ENCODE measurements around the gene CNRIP1.

DNA sequence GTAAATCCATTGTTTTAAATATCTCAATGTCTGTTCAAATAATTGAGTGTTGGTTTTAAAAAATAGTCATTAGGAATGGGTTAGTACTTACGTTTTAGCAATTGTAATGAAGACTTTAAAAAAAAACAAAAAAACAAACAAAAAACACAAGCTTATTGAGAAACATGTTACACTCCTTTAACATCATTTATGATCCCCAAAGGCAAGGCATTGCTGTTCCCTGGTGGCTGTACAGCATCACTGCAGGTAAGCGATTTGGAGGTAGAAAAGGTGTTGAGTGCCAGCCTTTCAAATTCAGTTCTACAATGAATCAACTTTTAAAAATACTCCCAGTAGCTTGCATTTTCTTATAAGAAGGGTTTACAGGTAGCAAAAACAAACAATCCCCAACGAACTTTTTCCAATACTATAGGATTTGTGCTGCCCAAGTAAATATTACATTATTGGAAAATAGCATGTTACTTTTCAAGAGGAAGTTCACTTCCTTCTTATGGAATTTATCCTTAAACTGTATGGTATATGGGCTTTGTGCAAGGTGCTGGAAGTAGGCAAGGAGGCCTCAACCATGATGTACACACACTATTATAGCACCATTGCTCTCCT is 27.5 kb downstream of the CNRIP1 start:
- TF ChIP-seq PATZ1 (CRISPR knock-in tag; IDR thresholded peaks at IDR 0.05; ENCODE audit: borderline replicate concordance) (no peak), ZNF70 (CRISPR knock-in tag; IDR thresholded peaks at IDR 0.05) (no peak), OSR1 (CRISPR knock-in tag; IDR thresholded peaks at IDR 0.05) (no peak)
- TF ChIP-seq, protein P1, sequence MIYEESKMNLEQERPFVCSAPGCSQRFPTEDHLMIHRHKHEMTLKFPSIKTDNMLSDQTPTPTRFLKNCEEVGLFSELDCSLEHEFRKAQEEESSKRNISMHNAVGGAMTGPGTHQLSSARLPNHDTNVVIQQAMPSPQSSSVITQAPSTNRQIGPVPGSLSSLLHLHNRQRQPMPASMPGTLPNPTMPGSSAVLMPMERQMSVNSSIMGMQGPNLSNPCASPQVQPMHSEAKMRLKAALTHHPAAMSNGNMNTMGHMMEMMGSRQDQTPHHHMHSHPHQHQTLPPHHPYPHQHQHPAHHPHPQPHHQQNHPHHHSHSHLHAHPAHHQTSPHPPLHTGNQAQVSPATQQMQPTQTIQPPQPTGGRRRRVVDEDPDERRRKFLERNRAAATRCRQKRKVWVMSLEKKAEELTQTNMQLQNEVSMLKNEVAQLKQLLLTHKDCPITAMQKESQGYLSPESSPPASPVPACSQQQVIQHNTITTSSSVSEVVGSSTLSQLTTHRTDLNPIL (CRISPR knock-in tag; IDR thresholded peaks at IDR 0.05; ENCODE audit: low read depth), result no peak
- TF ChIP-seq, protein P2, sequence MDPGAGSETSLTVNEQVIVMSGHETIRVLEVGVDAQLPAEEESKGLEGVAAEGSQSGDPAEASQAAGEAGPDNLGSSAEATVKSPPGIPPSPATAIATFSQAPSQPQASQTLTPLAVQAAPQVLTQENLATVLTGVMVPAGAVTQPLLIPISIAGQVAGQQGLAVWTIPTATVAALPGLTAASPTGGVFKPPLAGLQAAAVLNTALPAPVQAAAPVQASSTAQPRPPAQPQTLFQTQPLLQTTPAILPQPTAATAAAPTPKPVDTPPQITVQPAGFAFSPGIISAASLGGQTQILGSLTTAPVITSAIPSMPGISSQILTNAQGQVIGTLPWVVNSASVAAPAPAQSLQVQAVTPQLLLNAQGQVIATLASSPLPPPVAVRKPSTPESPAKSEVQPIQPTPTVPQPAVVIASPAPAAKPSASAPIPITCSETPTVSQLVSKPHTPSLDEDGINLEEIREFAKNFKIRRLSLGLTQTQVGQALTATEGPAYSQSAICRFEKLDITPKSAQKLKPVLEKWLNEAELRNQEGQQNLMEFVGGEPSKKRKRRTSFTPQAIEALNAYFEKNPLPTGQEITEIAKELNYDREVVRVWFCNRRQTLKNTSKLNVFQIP (CRISPR knock-in tag; IDR thresholded peaks at IDR 0.05; ENCODE audit: borderline replicate concordance, low read depth), result no peak
